WTC11 (cell line): Measurements from ENCODE around the gene GALNT13.
"Not testable (repeated sequence)": the region's sequence is repeated elsewhere in the genome, so short reads cannot be mapped to it uniquely, and the experiment has no call there.

ENCODE experiments used
- CREB1 ChIP-seq: sonication (generic); formaldehyde crosslinking; IDR thresholded peaks from 2 replicates; pipeline ENCODE4 v1.8.0; 2023; ENCODE audit warnings: mild to moderate bottlenecking, missing genetic modification reagents
- CREM ChIP-seq: sonication (generic); formaldehyde crosslinking; IDR thresholded peaks from 2 replicates; pipeline ENCODE4 v1.8.1; 2022; ENCODE audit warnings: mild to moderate bottlenecking, missing genetic modification reagents, moderate library complexity
- CTCF ChIP-seq: fragments of 200-600 bp; IDR thresholded peaks from 2 replicates; pipeline ENCODE4 v1.8.0; 2022; ENCODE audit warnings: antibody characterized with exemption
- GABPB1 ChIP-seq: sonication (generic); formaldehyde crosslinking; IDR thresholded peaks from 2 replicates; pipeline ENCODE4 v1.8.1; 2023; ENCODE audit warnings: mild to moderate bottlenecking, missing genetic modification reagents
- NFYB ChIP-seq: sonication (generic); formaldehyde crosslinking; conservative IDR thresholded peaks from 2 replicates; pipeline ENCODE4 v1.8.0; 2022; ENCODE audit warnings: low read depth, missing genetic modification reagents
- NR1H2 ChIP-seq: sonication (generic); formaldehyde crosslinking; IDR thresholded peaks from 2 replicates; pipeline ENCODE4 v1.9.0; 2021; ENCODE audit warnings: mild to moderate bottlenecking, moderate library complexity, missing genetic modification reagents
- SOX15 ChIP-seq: fragments of 250-450 bp; sonication (Bioruptor Pico); IDR thresholded peaks from 2 replicates; pipeline ENCODE4 v1.9.0; 2021; ENCODE audit warnings: mild to moderate bottlenecking
- SP1 ChIP-seq: sonication (generic); formaldehyde crosslinking; conservative IDR thresholded peaks from 2 replicates; pipeline ENCODE4 v1.8.1; 2022; ENCODE audit warnings: missing genetic modification reagents
- USF2 ChIP-seq: sonication (generic); formaldehyde crosslinking; IDR thresholded peaks from 2 replicates; pipeline ENCODE4 v1.8.1; 2023; ENCODE audit warnings: mild to moderate bottlenecking, missing genetic modification reagents, moderate library complexity
- ZNF263 ChIP-seq: sonication (generic); formaldehyde crosslinking; IDR thresholded peaks from 2 replicates; pipeline ENCODE4 v1.8.1; 2022; ENCODE audit warnings: low read depth, mild to moderate bottlenecking, moderate library complexity, missing genetic modification reagents
- ZNF671 ChIP-seq: fragments of 250-450 bp; sonication (Bioruptor Pico); IDR thresholded peaks from 2 replicates; pipeline ENCODE4 v1.8.0; 2021; ENCODE audit warnings: mild to moderate bottlenecking
- TF ChIP-seq, protein P1 (sequence below): sonication (generic); formaldehyde crosslinking; IDR thresholded peaks from 2 replicates; pipeline ENCODE4 v1.8.0; 2023; ENCODE audit warnings: mild to moderate bottlenecking, missing genetic modification reagents
- TF ChIP-seq, protein P2 (sequence below): sonication (generic); formaldehyde crosslinking; IDR thresholded peaks from 2 replicates; pipeline ENCODE4 v1.8.0; 2022; ENCODE audit warnings: mild to moderate bottlenecking, missing genetic modification reagents

DNA sequence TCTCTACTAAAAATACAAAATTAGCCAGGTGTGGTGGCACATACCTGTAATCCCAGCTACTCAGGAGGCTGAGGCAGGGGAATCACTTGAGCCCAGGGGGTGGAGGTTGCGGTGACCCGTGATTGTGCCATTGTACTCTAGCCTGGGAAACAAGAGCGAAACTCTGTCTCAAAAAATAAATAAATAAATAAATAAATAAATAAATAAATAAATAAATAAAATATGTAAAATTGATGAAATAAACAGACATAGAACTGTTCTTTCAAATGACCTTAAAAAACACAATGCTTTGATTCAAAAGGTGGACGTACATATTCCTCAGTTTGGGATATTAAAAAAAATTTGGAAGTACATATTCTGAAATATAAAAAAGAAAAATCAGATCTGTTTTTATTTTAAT is 599.8 kb downstream of the GALNT13 start:
- TF ChIP-seq CTCF; CREM; ZNF263 (CRISPR knock-in tag); SOX15; NFYB (CRISPR knock-in tag); GABPB1; ZNF671 (CRISPR knock-in tag); USF2 (CRISPR knock-in tag); SP1 (CRISPR knock-in tag); CREB1 (CRISPR knock-in tag); NR1H2 (CRISPR knock-in tag): not testable (repeated sequence)
- TF ChIP-seq, protein P1, sequence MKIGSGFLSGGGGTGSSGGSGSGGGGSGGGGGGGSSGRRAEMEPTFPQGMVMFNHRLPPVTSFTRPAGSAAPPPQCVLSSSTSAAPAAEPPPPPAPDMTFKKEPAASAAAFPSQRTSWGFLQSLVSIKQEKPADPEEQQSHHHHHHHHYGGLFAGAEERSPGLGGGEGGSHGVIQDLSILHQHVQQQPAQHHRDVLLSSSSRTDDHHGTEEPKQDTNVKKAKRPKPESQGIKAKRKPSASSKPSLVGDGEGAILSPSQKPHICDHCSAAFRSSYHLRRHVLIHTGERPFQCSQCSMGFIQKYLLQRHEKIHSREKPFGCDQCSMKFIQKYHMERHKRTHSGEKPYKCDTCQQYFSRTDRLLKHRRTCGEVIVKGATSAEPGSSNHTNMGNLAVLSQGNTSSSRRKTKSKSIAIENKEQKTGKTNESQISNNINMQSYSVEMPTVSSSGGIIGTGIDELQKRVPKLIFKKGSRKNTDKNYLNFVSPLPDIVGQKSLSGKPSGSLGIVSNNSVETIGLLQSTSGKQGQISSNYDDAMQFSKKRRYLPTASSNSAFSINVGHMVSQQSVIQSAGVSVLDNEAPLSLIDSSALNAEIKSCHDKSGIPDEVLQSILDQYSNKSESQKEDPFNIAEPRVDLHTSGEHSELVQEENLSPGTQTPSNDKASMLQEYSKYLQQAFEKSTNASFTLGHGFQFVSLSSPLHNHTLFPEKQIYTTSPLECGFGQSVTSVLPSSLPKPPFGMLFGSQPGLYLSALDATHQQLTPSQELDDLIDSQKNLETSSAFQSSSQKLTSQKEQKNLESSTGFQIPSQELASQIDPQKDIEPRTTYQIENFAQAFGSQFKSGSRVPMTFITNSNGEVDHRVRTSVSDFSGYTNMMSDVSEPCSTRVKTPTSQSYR (CRISPR knock-in tag): not testable (repeated sequence)
- TF ChIP-seq, protein P2, sequence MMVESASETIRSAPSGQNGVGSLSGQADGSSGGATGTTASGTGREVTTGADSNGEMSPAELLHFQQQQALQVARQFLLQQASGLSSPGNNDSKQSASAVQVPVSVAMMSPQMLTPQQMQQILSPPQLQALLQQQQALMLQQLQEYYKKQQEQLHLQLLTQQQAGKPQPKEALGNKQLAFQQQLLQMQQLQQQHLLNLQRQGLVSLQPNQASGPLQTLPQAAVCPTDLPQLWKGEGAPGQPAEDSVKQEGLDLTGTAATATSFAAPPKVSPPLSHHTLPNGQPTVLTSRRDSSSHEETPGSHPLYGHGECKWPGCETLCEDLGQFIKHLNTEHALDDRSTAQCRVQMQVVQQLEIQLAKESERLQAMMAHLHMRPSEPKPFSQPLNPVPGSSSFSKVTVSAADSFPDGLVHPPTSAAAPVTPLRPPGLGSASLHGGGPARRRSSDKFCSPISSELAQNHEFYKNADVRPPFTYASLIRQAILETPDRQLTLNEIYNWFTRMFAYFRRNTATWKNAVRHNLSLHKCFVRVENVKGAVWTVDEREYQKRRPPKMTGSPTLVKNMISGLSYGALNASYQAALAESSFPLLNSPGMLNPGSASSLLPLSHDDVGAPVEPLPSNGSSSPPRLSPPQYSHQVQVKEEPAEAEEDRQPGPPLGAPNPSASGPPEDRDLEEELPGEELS (CRISPR knock-in tag): not testable (repeated sequence)
